ENCODE results near the gene ISM1.

The ISM1 gene

GRCh38 chr20:13307562-13308163 is 86.6 kb downstream of the ISM1 start:
- no peak for DNase-seq
- H3K36me3 ChIP-seq: no peaks in the 10 kb centered on the region
- peaks cover 8% of the 10 kb centered on the region; the same call in 1 of the 2 replicates for H3K27me3 ChIP-seq
- no peak overlapping the region for H3K4me3 ChIP-seq (ENCODE audit: low read depth, low read length)
- no peak for TF ChIP-seq CTCF (IDR thresholded peaks at IDR 0.05; ENCODE audit: low read depth, low read length)
- H3K9me3 ChIP-seq: no peaks in the 10 kb centered on the region
- no peaks in the 10 kb centered on the region for H3K4me1 ChIP-seq

- H3K4me1 ChIP-seq: no peaks in the 10 kb centered on the region
- H3K27me3 ChIP-seq: peaks cover 10% of the 10 kb centered on the region; the same call in 1 of the 2 replicates
- H3K4me3 ChIP-seq (ENCODE audit: low read depth, low read length): no peak overlapping the region
- no peaks in the 10 kb centered on the region for H3K9me3 ChIP-seq
- H3K36me3 ChIP-seq: no peaks in the 10 kb centered on the region
- no peak for DNase-seq
- TF ChIP-seq CTCF (IDR thresholded peaks at IDR 0.05; ENCODE audit: low read depth, low read length): no peak
These were observed 91.2 kb downstream of the ISM1 start for GRCh38 chr20:13312300-13312699.

DNA sequence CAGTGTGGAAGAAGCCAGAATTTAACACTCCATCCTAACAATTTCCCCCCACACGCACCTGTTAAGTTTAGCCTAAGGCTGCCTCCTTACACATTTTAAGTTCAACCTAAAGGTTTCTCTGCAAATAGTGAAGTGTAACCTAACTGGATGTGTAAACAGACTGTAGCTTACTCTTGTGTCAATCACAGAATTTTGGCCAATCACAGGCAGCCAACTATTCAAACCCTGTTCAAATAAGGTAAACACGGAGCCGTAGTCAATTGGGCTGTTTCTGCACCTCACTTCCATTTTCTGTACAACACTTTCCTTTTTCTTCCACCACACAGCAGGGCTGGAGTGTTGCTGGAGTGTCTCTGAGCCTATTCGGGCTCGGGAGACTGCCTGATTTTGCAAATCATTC is 92.1 kb downstream of the ISM1 start:
- Histone ChIP-seq H3K4me1 (no peaks in the 10 kb centered on the region), H3K36me3 (no peaks in the 10 kb centered on the region), H3K4me3 (ENCODE audit: low read depth, low read length) (no peak overlapping the region), H3K9me3 (no peaks in the 10 kb centered on the region), H3K27me3 (peaks cover 7% of the 10 kb centered on the region; the same call in 1 of the 2 replicates)
- no peak for DNase-seq
- no peak for TF ChIP-seq CTCF (IDR thresholded peaks at IDR 0.05; ENCODE audit: low read depth, low read length)

GRCh38 chr20:13317439-13317838 is 96.4 kb downstream of the ISM1 start:
- H3K36me3 ChIP-seq: no peaks in the 10 kb centered on the region
- DNase-seq: no peak
- no peaks in the 10 kb centered on the region for H3K4me1 ChIP-seq
- H3K4me3 ChIP-seq (ENCODE audit: low read depth, low read length): no peak overlapping the region
- H3K27me3 ChIP-seq: peaks cover 2% of the 10 kb centered on the region; the same call in 1 of the 2 replicates
- H3K9me3 ChIP-seq: no peaks in the 10 kb centered on the region
- no peak for TF ChIP-seq CTCF (IDR thresholded peaks at IDR 0.05; ENCODE audit: low read depth, low read length)

- H3K36me3 ChIP-seq: no peaks in the 10 kb centered on the region
- DNase-seq: no peak
- H3K4me1 ChIP-seq: no peaks in the 10 kb centered on the region
- no peak for TF ChIP-seq CTCF (IDR thresholded peaks at IDR 0.05; ENCODE audit: low read depth, low read length)
- H3K9me3 ChIP-seq: no peaks in the 10 kb centered on the region
- H3K4me3 ChIP-seq (ENCODE audit: low read depth, low read length): 0 out of 2 replicates have a peak overlapping the region, but pooled peaks have one; percentile 9
- H3K27me3 ChIP-seq: peaks cover 4% of the 10 kb centered on the region; the same call in 1 of the 2 replicates
These were observed 97.9 kb downstream of the ISM1 start for GRCh38 chr20:13318871-13319521.

GRCh38 chr20:13320702-13321101 is 99.6 kb downstream of the ISM1 start:
- Histone ChIP-seq H3K4me3 (ENCODE audit: low read depth, low read length) (no peak overlapping the region), H3K27me3 (peaks cover 3% of the 10 kb centered on the region; the same call in 1 of the 2 replicates), H3K4me1 (no peaks in the 10 kb centered on the region), H3K9me3 (no peaks in the 10 kb centered on the region), H3K36me3 (no peaks in the 10 kb centered on the region)
- DNase-seq: no peak
- no peak for TF ChIP-seq CTCF (IDR thresholded peaks at IDR 0.05; ENCODE audit: low read depth, low read length)

All from BE2C (cell line).